Renal cortical epithelial cell (primary cell): ENCODE results near the gene PCDHB3. TPM values are rescaled to one million over a fixed set of nuclear protein-coding genes. Genes with fewer than 3 reads are reported as not detected.
"Not testable (repeated sequence)": the region's sequence is repeated elsewhere in the genome, so short reads cannot be mapped to it uniquely, and the experiment has no call there.

Source experiments
- DNase-seq: peaks from one replicate; pipeline ENCODE4 v3.0.0-alpha.2; 2011; ENCODE audit warnings: low read depth
- total RNA-seq: library from RNA; depleted of rRNA; stranded (reverse); fragments of >200 nt; gene quantifications from 2 replicates; pipeline ENCODE4 v1.2.3, GENCODE V29; 2014

The PCDHB3 gene
- total RNA-seq, 1 donor from 2014 or later = 2.9 TPM

DNA sequence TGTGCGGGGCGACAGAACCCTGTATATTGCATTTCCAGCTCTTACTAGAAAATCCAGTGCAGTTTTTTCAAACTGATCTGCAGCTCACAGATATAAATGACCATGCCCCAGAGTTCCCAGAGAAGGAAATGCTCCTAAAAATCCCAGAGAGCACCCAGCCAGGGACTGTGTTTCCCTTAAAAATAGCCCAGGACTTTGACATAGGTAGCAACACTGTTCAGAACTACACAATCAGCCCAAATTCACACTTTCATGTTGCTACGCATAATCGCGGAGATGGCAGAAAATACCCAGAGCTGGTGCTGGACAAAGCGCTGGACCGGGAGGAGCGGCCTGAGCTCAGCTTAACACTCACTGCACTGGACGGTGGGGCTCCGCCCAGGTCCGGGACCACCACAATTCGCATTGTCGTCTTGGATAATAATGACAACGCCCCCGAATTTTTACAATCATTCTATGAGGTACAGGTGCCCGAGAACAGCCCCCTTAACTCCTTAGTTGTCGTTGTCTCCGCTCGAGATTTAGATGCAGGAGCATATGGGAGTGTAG, 35.5 kb downstream of the PCDHB3 start:
- no peak for DNase-seq

DNA sequence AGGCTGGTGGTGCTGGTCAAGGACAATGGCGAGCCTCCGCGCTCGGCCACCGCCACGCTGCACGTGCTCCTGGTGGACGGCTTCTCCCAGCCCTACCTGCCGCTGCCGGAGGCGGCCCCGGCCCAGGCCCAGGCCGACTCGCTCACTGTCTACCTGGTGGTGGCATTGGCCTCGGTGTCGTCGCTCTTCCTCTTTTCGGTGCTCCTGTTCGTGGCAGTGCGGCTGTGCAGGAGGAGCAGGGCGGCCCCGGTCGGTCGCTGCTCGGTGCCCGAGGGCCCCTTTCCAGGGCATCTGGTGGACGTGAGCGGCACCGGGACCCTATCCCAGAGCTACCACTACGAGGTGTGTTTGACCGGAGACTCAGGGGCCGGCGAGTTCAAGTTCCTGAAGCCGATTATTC, 37.1 kb downstream of the PCDHB3 start:
- not testable (repeated sequence) for DNase-seq

DNA sequence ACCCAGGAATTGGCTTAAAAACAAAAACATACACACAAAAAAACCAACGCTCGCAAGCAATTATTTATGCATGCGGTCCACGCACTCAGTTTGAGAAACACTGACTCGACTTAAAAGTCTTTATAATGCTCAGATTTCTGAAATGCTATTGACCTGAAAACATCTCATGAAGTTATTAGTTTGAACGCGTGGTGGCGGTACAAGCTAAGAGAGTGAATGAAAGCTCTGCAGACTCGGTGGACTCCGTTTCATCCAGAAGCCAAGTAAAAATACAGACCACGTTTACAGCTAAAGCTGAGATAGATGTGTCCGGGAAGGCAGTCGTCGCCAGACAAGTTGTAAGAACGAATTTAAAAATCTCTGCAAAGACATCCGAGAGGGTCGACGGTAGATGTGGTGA, 49.5 kb downstream of the PCDHB3 start, which contains the start of gene PCDHB6:
Gene PCDHB6, plus strand, starts transcription at position 246 of the 400 bp plus-strand sequence. CDS start 201 bp downstream, outside the sequence.
- DNase-seq = no peak

DNA sequence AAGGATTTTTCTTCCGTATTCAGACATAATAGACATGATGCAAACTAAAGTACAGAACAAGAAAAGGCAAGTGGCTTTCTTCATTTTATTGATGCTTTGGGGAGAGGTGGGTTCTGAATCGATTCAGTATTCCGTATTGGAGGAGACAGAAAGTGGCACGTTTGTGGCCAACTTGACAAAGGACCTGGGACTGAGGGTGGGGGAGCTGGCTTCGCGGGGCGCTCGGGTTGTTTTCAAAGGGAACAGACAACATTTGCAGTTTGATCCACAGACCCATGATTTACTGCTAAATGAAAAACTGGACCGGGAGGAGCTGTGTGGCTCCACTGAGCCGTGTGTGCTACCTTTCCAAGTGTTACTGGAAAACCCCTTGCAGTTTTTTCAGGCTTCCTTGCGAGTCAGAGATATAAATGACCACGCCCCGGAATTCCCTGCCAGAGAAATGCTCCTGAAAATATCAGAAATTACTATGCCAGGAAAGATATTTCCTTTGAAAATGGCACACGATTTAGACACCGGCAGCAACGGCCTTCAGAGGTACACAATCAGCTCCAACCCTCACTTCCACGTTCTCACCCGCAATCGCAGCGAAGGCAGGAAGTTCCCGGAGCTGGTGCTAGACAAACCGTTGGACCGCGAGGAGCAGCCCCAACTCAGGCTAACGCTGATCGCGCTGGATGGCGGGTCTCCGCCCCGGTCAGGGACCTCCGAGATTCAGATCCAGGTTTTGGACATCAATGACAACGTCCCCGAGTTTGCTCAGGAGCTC, 50.1 kb downstream of the PCDHB3 start:
- DNase-seq = no peak

DNA sequence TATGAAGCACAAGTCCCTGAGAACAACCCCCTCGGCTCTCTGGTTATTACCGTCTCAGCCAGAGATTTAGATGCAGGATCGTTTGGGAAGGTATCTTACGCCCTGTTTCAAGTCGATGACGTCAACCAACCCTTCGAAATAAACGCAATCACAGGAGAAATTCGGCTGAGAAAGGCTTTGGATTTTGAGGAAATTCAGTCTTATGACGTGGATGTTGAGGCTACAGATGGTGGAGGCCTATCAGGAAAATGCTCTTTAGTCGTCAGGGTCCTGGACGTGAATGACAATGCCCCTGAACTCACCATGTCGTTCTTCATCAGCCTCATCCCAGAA, 50.7 kb downstream of the PCDHB3 start:
- no peak for DNase-seq

DNA sequence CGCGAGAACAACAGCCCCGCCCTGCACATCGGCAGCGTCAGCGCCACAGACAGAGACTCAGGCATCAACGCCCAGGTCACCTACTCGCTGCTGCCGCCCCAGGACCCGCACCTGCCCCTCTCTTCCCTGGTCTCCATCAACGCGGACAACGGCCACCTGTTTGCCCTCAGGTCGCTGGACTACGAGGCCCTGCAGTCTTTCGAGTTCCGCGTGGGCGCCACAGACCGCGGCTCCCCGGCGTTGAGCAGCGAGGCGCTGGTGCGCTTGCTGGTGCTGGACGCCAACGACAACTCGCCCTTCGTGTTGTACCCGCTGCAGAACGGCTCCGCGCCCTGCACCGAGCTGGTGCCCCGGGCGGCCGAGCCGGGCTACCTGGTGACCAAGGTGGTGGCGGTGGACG, 51.4 kb downstream of the PCDHB3 start:
- DNase-seq = not testable (repeated sequence)

DNA sequence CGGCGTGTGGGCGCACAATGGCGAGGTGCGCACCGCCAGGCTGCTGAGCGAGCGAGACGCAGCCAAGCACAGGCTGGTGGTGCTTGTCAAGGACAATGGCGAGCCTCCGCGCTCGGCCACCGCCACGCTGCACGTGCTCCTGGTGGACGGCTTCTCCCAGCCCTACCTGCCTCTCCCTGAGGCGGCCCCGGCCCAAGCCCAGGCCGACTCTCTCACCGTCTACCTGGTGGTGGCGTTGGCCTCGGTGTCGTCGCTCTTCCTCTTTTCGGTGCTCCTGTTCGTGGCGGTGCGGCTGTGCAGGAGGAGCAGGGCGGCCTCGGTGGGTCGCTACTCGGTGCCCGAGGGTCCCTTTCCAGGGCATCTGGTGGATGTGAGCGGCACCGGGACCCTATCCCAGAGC, 51.8 kb downstream of the PCDHB3 start:
- not testable (repeated sequence) for DNase-seq

Other genes starting within 250 kb of the PCDHB3 start
- 1.6 and 12.3 TPM in 2 replicates for gene PCDHA10, start 244.6 kb upstream of the PCDHB3 start, total RNA-seq
- 1.6 and 5.4 TPM in 2 replicates for gene PCDHA11, start 231.5 kb upstream of the PCDHB3 start, total RNA-seq
- 2.4 and 7.8 TPM in 2 replicates for gene PCDHA12, start 225.2 kb upstream of the PCDHB3 start, total RNA-seq
- 0.69 and 2.2 TPM in 2 replicates for gene PCDHA13, start 218.3 kb upstream of the PCDHB3 start, total RNA-seq
- gene PCDHAC1, start 174.2 kb upstream of the PCDHB3 start, total RNA-seq = 0.52 and 2.7 TPM in 2 replicates
- gene PCDHAC2, start 134.0 kb upstream of the PCDHB3 start, total RNA-seq = 1.0 and 1.1 TPM in 2 replicates
- under 0.01 TPM in 1 of 2 replicates, not detected in the other for gene PCDHB1, start 49.1 kb upstream of the PCDHB3 start, total RNA-seq
- gene PCDHB2, start 5.9 kb upstream of the PCDHB3 start, total RNA-seq = 1.6 and 10.1 TPM in 2 replicates
- 0.35 and 1.4 TPM in 2 replicates for gene PCDHB4, start 21.3 kb downstream of the PCDHB3 start, total RNA-seq
- 0.35 and 10.0 TPM in 2 replicates for gene PCDHB5, start 34.7 kb downstream of the PCDHB3 start, total RNA-seq
- 0.17 and 0.40 TPM in 2 replicates for gene PCDHB6, start 49.6 kb downstream of the PCDHB3 start, total RNA-seq
- under 0.01 and 0.85 TPM in 2 replicates for gene PCDHB7, start 72.2 kb downstream of the PCDHB3 start, total RNA-seq
- 0.17 and 0.55 TPM in 2 replicates for gene PCDHB8, start 77.3 kb downstream of the PCDHB3 start, total RNA-seq
- gene PCDHB16, start 81.9 kb downstream of the PCDHB3 start, total RNA-seq = 0.17 and 1.4 TPM in 2 replicates
- 0.17 and 0.60 TPM in 2 replicates for gene PCDHB9, start 86.7 kb downstream of the PCDHB3 start, total RNA-seq
- gene PCDHB10, start 91.9 kb downstream of the PCDHB3 start, total RNA-seq = 0.35 and 0.85 TPM in 2 replicates
- 0.17 and 1.6 TPM in 2 replicates for gene PCDHB11, start 99.2 kb downstream of the PCDHB3 start, total RNA-seq
- gene PCDHB12, start 108.2 kb downstream of the PCDHB3 start, total RNA-seq = 1.2 TPM in 1 of 2 replicates, not detected in the other
- 0.17 and 2.9 TPM in 2 replicates for gene PCDHB13, start 113.4 kb downstream of the PCDHB3 start, total RNA-seq
- 0.35 and 3.5 TPM in 2 replicates for gene PCDHB14, start 122.9 kb downstream of the PCDHB3 start, total RNA-seq
- under 0.01 and 1.3 TPM in 2 replicates for gene PCDHB15, start 144.9 kb downstream of the PCDHB3 start, total RNA-seq
- gene SLC25A2, start 203.6 kb downstream of the PCDHB3 start, total RNA-seq = 0.20 and 1.0 TPM in 2 replicates
- gene TAF7, start 220.3 kb downstream of the PCDHB3 start, total RNA-seq = 68.9 and 99.9 TPM in 2 replicates
- under 0.01 and 0.80 TPM in 2 replicates for gene PCDHGA1, start 230.0 kb downstream of the PCDHB3 start, total RNA-seq
- 1.2 and 3.1 TPM in 2 replicates for gene PCDHGA2, start 238.3 kb downstream of the PCDHB3 start, total RNA-seq
- gene PCDHGA3, start 243.4 kb downstream of the PCDHB3 start, total RNA-seq = 0.17 and 1.0 TPM in 2 replicates
- 0.35 and 4.0 TPM in 2 replicates for gene PCDHGB1, start 249.6 kb downstream of the PCDHB3 start, total RNA-seq